Stimulated activated CD8-positive, alpha-beta memory T cell treated with anti-CD3 and anti-CD28 coated beads, Interleukin-4, amount 100 ng/mL, for 1 hour (primary cell): ENCODE results near the gene ACE.
A peak's percentile ranks its signal among the peaks of the same experiment; 100 is the strongest.

Source experiments
- DNase-seq, 2 donors: peaks; one replicate each; pipeline ENCODE4 v3.0.0-alpha.2; 2020; ENCODE audit warnings: low read depth in 2 of 2, low spot score in 1 of 2

ACE gene

GRCh38 chr17:63474586-63475460, 2.0 kb upstream of the ACE start:
- DNase-seq: no peak

- DNase-seq: no peak
Measured at GRCh38 chr17:63475491-63476412, 1.1 kb upstream of the ACE start.

GRCh38 chr17:63476459-63476853, 405 bp upstream of the ACE start:
- no peak for DNase-seq

- no peak for DNase-seq
Measured at GRCh38 chr17:63477480-63478440, 899 bp downstream of the ACE start.

GRCh38 chr17:63478814-63479494, 2.1 kb downstream of the ACE start:
- peak; percentile 28 to 52 for DNase-seq

GRCh38 chr17:63479495-63480184, 2.8 kb downstream of the ACE start:
- DNase-seq: no peak

- DNase-seq: no peak
Measured at GRCh38 chr17:63480192-63480784, 3.4 kb downstream of the ACE start.

GRCh38 chr17:63480826-63481487, 4.1 kb downstream of the ACE start:
- DNase-seq: no peak

- DNase-seq: no peak
Measured at GRCh38 chr17:63481488-63481870, 4.6 kb downstream of the ACE start.

GRCh38 chr17:63482509-63482908, 5.6 kb downstream of the ACE start:
- DNase-seq: no peak

GRCh38 chr17:63483038-63483437, 6.2 kb downstream of the ACE start:
- DNase-seq: no peak

- no peak for DNase-seq
Measured at GRCh38 chr17:63483655-63484575, 7.1 kb downstream of the ACE start.

GRCh38 chr17:63486317-63487013, 9.6 kb downstream of the ACE start:
- DNase-seq: no peak

GRCh38 chr17:63487014-63487339, 10.1 kb downstream of the ACE start:
- no peak for DNase-seq

GRCh38 chr17:63488851-63489250, 12.0 kb downstream of the ACE start:
- no peak for DNase-seq

GRCh38 chr17:63489291-63489690, 12.4 kb downstream of the ACE start:
- no peak for DNase-seq

- DNase-seq: no peak
Measured at GRCh38 chr17:63490329-63490728, 13.5 kb downstream of the ACE start.
